Measurements from ENCODE around the gene VPS13D.

DNA sequence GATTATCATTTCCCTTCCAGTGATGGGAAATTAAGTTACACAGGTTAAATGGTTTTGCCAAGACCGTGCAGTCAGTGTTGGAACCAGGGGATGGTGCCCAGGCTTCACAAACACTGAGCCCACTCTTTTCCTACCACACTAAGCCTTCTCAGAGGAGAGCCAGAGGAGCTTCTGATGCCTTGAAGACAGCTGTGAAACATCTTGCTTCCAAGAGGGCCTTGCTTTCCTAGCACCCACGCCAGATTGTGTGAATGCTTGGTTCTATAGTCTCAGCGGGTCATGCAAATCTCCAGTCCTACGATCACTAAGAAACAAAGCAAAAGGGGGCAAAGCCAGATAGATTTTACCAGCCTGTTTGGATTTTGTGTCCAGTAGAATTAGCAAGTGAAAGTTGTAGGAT is 200.7 kb downstream of the VPS13D start:
- TF ChIP-seq, protein P1, sequence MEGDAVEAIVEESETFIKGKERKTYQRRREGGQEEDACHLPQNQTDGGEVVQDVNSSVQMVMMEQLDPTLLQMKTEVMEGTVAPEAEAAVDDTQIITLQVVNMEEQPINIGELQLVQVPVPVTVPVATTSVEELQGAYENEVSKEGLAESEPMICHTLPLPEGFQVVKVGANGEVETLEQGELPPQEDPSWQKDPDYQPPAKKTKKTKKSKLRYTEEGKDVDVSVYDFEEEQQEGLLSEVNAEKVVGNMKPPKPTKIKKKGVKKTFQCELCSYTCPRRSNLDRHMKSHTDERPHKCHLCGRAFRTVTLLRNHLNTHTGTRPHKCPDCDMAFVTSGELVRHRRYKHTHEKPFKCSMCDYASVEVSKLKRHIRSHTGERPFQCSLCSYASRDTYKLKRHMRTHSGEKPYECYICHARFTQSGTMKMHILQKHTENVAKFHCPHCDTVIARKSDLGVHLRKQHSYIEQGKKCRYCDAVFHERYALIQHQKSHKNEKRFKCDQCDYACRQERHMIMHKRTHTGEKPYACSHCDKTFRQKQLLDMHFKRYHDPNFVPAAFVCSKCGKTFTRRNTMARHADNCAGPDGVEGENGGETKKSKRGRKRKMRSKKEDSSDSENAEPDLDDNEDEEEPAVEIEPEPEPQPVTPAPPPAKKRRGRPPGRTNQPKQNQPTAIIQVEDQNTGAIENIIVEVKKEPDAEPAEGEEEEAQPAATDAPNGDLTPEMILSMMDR (IDR thresholded peaks at IDR 0.05), result no peak
- no peak for TF ChIP-seq POLR2A (IDR thresholded peaks at IDR 0.05)

All from testis (tissue), 2 donors.